ELF-1 (cell line): ENCODE measurements around the gene TIMM44.
"Not testable (repeated sequence)": the region's sequence is repeated elsewhere in the genome, so short reads cannot be mapped to it uniquely, and the experiment has no call there.

Experiments used
- DNase-seq: peaks from one replicate; pipeline ENCODE4 v3.0.0-alpha.2; 2016; ENCODE audit warnings: low read depth, low spot score

The TIMM44 gene

GRCh38 chr19:7902796-7903243 is 40.6 kb downstream of the TIMM44 start:
- DNase-seq, result no peak

GRCh38 chr19:7901337-7901736 is 42.1 kb downstream of the TIMM44 start:
- no peak for DNase-seq

DNA sequence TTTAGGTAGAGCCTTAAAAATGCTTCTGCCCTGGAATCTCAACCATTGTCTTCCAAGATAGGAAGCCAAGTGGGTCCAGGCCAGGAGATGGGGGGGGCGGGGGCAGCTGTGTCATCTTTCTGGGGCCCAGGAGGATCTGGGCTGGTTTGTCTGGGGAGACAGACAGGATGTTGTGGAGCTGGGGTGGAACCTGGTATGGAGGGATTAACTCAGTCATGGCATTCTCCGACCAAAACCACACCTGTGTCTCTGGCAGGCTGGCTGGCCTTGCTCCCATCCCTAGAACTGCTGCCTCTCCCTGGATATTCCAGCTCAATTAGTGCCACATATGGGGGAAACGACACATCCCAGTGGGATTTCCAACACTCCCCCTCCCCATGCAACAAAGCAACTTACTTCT is 42.5 kb downstream of the TIMM44 start:
- DNase-seq, result no peak

DNA sequence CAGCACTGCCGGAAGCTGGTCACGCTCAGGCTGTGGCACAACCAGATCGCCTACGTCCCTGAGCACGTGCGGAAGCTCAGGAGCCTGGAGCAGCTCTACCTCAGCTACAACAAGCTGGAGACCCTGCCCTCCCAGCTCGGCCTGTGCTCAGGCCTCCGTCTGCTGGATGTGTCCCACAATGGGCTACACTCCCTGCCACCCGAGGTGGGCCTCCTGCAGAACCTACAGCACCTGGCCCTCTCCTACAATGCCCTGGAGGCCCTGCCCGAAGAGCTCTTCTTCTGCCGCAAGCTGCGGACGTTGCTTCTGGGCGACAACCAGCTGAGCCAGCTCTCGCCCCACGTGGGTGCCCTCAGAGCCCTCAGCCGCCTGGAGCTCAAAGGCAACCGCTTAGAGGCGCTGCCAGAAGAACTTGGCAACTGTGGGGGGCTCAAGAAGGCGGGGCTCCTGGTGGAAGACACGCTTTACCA is 43.0 kb downstream of the TIMM44 start:
- no peak for DNase-seq

DNA sequence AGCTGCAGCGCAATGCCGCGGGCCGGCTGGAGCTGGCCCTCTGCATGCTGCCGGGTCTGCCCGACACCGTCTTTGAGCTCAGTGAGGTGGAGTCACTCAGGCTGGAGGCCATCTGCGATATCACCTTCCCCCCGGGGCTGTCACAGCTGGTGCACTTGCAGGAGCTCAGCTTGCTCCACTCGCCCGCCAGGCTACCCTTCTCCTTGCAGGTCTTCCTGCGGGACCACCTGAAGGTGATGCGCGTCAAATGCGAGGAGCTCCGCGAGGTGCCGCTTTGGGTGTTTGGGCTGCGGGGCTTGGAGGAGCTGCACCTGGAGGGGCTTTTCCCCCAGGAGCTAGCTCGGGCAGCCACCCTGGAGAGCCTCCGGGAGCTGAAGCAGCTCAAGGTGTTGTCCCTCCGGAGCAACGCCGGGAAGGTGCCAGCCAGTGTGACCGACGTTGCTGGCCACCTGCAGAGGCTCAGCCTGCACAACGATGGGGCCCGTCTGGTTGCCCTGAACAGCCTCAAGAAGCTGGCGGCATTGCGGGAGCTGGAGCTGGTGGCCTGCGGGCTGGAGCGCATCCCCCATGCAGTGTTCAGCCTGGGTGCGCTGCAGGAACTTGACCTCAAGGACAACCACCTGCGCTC is 43.6 kb downstream of the TIMM44 start:
- DNase-seq, result no peak

- no peak for DNase-seq
Observed at GRCh38 chr19:7898967-7899366, 44.5 kb downstream of the TIMM44 start.

DNA sequence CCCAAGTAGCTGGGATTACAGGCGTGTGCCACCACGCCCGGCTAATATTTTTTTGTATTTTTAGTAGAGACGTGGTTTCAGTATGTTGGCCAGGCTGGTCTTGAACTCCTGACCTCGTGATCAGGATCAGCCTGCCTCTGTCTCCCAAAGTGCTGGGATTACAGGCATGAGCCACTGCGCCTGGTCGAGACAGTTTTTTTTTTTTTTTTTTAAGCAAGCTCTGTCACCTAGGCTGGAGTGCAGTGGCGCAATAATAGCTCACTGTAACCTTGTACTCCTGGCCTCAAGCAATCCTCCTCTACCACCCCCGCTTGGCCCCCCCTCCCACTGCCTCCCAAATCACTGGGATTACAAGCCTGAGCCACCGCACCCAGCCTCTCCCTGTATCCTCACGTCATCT is 46.2 kb downstream of the TIMM44 start:
- no peak for DNase-seq

- no peak for DNase-seq
Observed at GRCh38 chr19:7895565-7895964, 47.9 kb downstream of the TIMM44 start.

DNA sequence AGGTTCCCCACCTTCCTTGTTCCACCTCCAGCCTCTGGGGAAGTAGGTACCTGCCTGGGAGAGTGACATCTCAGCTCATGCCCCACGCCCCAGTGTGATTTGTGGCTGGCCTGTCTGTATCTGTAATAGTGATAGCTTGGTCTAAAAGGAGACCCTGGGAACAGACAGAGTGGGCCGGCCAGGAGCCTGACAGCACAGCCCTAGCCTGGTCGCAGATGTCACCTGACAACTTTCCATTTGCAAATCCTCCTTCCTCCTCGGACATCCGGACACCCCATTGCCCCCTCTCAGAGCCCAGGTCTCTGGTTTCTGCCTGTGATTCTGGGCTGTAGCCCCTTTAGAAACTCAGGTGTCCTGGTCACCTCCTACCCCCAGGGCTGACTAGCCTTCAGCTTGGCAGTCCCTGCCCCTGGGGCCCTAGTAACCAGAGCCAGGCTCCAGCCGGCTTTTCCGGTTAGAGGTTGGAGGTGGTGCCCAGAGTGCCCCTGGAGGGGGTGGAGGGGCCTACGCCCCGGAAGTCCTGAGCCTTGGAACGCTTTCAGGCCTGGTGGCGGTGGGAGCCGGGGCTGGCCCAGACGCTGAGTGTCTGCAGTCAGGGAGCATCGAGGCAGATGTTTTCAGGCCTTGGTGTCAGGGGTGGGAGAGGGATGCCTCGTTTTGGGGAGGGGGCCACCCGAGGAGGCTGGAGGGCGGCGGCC is 48.7 kb downstream of the TIMM44 start:
- peak; percentile 79 for DNase-seq

GRCh38 chr19:7893362-7894101 is 49.9 kb downstream of the TIMM44 start:
- DNase-seq, result not testable (repeated sequence)

DNA sequence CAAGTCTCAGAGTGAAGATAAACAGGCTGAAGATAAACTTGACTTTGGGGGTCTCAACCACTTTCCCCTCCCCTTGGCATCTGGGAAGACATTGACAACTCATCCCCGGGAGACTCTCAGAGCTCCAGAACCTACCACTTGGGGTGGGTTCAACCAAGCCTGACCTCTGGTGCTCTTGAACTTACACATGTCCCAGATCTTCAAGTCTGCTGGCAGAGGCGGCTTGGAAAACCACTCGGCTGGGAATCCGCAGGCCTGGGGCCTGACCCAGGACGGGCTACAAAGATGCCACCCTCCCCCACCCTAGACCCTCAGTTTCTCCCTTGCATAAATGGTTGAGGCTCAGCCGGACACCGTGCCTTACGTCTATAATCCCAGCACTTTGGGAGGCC is 54.6 kb downstream of the TIMM44 start:
- no peak for DNase-seq

DNA sequence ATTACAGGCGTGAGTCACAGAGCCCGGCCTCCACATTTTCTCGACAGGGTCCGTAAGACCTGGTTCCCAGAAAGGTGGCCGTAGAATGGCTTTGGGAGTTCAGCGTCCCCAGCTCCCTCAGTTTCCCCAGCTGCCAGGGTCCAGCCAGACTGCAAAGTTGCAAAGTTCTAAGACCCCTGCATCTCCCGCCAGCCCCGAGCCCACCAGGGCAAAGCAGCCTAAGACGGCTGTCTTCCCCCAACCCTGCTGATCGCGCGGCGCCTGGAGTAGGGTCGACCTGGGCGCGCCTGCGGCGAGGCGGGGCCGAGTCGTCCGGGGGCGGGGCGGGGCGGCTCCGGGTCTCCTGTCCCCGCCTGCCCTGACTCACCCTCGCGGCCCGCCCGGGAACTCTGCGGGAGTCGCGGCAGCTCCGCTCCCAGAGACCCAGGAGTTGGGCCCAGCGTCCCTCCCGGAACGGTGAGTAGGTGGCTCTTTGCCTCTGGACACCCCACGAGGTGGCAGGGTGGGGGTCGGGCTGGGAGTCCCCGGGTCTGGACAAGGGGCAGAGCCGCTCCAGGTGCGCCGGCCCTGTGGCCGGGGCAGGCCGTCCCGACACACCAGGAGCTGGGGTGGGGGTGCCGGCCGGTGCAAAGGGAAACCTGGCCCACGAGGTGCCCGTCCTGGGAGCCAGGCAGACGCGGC is 55.2 kb downstream of the TIMM44 start, which contains the start of gene LRRC8E:
Gene LRRC8E (plus strand): TSS at position 366 of the 681 bp plus-strand sequence. CDS start 7,094 bp downstream, outside the sequence.
- DNase-seq, result peak; percentile 76

DNA sequence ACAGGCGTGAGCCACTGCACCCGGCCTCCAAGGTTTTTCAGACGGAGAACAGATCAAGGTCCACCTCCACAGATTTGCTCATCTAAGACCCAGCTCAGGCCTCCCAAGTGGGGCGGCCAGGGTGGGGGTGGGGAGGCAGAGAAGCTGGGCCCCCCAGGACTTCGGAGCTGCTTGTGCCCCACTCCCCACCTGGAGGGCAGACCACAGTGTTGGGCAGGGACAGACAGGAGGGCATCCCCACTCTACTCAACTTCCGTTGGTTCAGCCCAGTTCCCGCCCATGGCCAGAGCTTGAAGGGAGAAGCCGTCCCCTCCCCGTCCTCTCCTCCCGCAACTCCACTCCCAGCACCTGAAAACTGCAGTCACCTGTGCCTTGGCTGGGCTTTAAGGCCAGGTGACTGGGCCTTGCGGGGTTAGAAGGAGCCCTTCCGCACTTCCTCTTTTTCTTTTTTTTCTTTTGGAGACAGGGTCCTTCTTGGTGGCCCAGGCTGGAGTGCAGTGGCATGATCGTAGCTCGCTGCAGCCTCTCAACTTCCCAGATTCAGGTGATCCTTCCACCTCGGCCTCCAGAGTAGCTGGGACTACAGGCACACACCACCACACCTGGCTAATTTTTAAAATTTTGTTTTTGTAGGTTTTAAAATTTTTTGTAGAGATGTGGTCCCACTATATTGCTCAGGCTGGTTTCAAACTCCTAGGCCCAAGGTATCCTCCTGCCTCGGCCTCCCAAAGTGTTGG is 55.9 kb downstream of the TIMM44 start:
- no peak for DNase-seq

DNA sequence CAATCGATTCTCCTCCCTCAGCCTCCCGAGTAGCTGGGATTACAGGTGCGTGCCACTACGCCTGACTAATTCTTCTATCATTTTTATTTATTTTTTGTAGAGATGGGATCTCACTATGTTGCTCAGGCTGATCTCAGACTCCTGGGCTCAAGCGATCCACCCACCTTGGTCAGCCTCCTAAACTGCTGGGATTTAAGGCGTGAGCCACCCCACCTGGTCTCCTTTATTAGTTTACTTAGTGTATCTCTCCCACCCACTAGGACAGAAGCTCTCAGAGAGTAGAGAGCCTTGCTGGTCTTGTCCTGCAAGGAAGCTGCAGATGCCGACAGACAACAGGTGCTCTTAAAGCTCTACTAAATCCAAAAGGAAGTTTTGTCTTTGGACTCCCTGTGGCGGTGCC is 57.6 kb downstream of the TIMM44 start:
- DNase-seq, result no peak

DNA sequence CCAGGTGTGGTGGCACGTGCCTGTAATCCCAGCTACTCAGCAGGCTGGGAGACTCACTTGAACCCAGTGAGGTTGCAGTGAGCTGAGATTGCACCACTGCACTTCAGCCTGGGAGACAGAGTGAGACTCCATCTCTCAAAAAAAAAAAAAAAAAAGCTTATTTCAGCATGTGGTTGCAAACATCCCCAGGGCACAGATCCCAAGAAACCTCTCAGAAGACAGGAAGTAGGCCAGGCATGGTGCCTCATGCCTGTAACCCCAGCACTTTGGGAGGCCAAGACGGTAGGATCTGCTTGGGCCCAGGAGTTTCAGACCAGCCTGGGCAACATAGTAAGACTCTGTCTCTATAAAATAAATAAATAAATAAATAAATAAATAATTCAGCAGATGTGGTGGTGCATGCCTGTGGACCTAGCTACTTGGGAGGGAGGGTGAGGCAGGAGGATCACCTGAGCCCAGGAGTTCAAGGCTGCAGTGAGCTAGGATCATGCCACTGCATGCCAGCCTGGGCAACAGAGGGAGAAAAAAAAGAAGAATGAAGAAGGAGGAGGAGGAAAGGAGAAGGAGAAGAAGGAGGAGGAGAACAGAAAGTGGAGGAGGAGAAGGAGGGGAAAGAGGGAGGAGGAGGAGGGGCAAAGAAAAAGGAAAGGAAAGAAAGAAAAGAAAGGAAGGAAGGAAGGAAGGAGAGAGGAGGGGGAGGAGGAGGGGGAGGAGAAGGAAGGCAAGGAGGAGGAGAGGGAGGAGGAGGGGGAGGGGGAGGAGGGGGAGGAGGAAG is 59.5 kb downstream of the TIMM44 start:
- no peak for DNase-seq

DNA sequence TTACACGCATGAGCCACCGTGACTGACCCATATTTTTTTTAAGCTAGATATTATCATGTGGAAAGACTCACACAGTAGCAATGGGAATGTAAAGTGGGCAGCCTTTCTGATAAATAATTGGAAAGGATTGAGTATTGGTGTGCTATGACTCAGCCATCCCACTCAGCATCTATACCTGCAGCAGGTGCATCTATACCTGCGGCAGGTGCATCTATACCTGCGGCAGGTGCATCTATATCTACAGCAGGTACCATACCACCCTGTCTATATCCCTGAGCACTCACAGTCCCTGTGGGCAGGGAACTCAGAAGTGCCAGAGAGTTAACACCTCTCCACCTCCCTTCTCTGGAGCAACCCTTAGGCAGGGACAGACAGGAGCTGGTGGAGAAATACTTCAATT is 60.4 kb downstream of the TIMM44 start:
- DNase-seq, result no peak

DNA sequence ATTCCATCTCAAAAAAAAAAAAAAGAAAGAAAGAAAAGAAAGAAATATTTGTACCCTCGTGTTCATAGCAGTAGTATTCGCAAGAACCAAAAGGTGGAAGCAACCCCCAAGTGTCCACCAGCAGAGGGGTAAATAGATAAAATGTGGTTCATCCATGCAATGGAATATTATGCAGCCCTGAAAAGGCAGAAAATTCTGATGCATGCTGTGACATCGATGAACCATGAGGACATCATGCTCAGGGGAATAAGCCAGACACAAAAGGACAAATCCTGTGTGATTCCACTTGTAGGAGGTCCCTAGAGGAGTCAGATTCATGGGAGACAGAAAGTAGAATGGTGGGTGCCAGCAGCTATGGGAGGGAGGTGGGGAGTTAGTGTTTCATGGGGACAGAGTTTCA is 61.6 kb downstream of the TIMM44 start:
- no peak for DNase-seq

- no peak for DNase-seq
Observed at GRCh38 chr19:7879836-7880235, 63.6 kb downstream of the TIMM44 start.

DNA sequence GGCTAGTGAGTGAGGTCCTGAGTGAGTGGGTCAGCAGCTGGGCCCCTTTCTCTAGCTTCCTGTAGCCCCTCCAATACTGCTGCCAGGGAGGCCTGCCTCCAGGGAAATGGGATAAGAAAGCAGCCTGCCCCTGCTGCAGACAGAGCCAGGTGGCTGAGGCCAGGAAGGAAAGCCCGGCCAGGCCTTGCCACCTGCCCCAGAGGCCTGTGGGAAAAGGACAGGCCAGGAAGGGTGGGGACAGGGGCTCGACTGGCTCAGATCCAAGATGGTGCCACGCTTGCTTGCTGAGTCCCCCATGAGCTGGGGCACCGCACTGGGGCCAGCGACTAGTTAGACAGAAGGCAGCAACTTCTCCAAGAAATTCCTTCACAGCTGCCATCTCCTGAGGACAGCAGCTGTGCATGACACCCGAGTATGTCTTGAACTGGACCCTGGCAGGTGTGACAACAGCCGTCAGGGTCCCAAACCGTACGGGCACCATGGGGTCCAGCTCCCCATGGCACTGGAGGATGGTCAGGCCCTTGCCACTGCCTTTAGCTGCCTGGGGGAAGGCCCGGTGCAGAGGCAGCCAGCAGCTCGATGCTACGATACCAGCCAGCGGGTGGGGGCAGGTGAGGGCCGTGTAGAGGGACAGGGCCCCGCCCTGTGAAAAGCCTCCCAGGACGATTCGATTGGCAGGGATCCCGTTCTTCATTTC is 64.2 kb downstream of the TIMM44 start:
- no peak for DNase-seq
